GM19438 (cell line): ENCODE data around the gene FLT1.

Experiments
- ATAC-seq: cut with Tn5 transposase; IDR thresholded peaks from one replicate; pipeline ENCODE4 v1.9.1; 2021; ENCODE audit warnings: low read depth; ENCODE audit not compliant: unreplicated experiment

The FLT1 gene

GRCh38 chr13:28492569-28493367 is 2.2 kb downstream of the FLT1 start:
- no peak for ATAC-seq

- ATAC-seq = no peak
Observed at GRCh38 chr13:28490061-28490460, 4.9 kb downstream of the FLT1 start.

- ATAC-seq = no peak
Observed at GRCh38 chr13:28489524-28489931, 5.4 kb downstream of the FLT1 start.

GRCh38 chr13:28488376-28489005 is 6.4 kb downstream of the FLT1 start:
- ATAC-seq = no peak

GRCh38 chr13:28485996-28486543 is 8.9 kb downstream of the FLT1 start:
- no peak for ATAC-seq

- ATAC-seq = no peak
Observed at GRCh38 chr13:28485551-28485950, 9.4 kb downstream of the FLT1 start.

- no peak for ATAC-seq
Observed at GRCh38 chr13:28485097-28485496, 9.8 kb downstream of the FLT1 start.

- ATAC-seq = no peak
Observed at GRCh38 chr13:28483313-28483931, 11.5 kb downstream of the FLT1 start.

GRCh38 chr13:28479005-28479404 is 15.9 kb downstream of the FLT1 start:
- ATAC-seq = no peak

- no peak for ATAC-seq
Observed at GRCh38 chr13:28478127-28478526, 16.8 kb downstream of the FLT1 start.

GRCh38 chr13:28477709-28477973 is 17.3 kb downstream of the FLT1 start:
- ATAC-seq = no peak

- no peak for ATAC-seq
Observed at GRCh38 chr13:28476919-28477708, 17.8 kb downstream of the FLT1 start.

GRCh38 chr13:28475916-28476725 is 18.8 kb downstream of the FLT1 start:
- no peak for ATAC-seq

- no peak for ATAC-seq
Observed at GRCh38 chr13:28474491-28475134, 20.3 kb downstream of the FLT1 start.

GRCh38 chr13:28473044-28473443 is 21.9 kb downstream of the FLT1 start:
- ATAC-seq = no peak

GRCh38 chr13:28471421-28471820 is 23.5 kb downstream of the FLT1 start:
- no peak for ATAC-seq

GRCh38 chr13:28470296-28470695 is 24.6 kb downstream of the FLT1 start:
- no peak for ATAC-seq

GRCh38 chr13:28469316-28469715 is 25.6 kb downstream of the FLT1 start:
- ATAC-seq = no peak

GRCh38 chr13:28468023-28468915 is 26.7 kb downstream of the FLT1 start:
- ATAC-seq = no peak
